GM12892 (cell line): ENCODE measurements around the gene WNT8B.

Source experiments
- POLR2A ChIP-seq: IDR thresholded peaks from 2 replicates; pipeline ENCODE4 v1.6.1; 2011; ENCODE audit warnings: low read depth, low read length, control low read depth
- POLR2AphosphoS5 ChIP-seq: IDR thresholded peaks from 2 replicates; pipeline ENCODE4 v1.6.1; 2011; ENCODE audit warnings: low read depth, low read length, control low read depth
- TAF1 ChIP-seq: IDR thresholded peaks from 2 replicates; pipeline ENCODE4 v1.6.1; 2011; ENCODE audit warnings: low read depth, mild to moderate bottlenecking, control low read depth, low read length, borderline replicate concordance

GRCh38 chr10:100480002-100480401 lies 17.2 kb downstream of the WNT8B start:
- no peak for TF ChIP-seq TAF1
- no peak for TF ChIP-seq POLR2A
- no peak for TF ChIP-seq POLR2AphosphoS5
